Liver (tissue), 9 donors: ENCODE measurements around the gene SLBP. TPM values are rescaled to one million over a fixed set of nuclear protein-coding genes. Genes with fewer than 3 reads are reported as not detected.

Source experiments
- DNase-seq: peaks from one replicate; pipeline ENCODE4 v3.0.0-alpha.2; 2017; ENCODE audit warnings: low spot score
- H3K27ac ChIP-seq, 2 donors: one replicate each; pipeline ENCODE4 v1.7.0; 2013; ENCODE audit warnings: inconsistent platforms in 2 of 2, low read length in 2 of 2, control low read depth in 1 of 2, low read depth in 1 of 2, mild to moderate bottlenecking in 1 of 2
- H3K27me3 ChIP-seq, 4 donors: one replicate each; pipeline versions ENCODE4 v1.6.1 to v1.7.0; 2013; ENCODE audit warnings: low read length in 3 of 4, inconsistent platforms in 1 of 4, mild to moderate bottlenecking in 1 of 4, moderate library complexity in 1 of 4; ENCODE audit not compliant: control insufficient read depth in 4 of 4, insufficient read depth in 4 of 4
- H3K36me3 ChIP-seq, 4 donors: one replicate each; pipeline versions ENCODE4 v1.6.1 to v1.7.0; 2013; ENCODE audit warnings: low read length in 3 of 4, mild to moderate bottlenecking in 3 of 4, low read depth in 1 of 4, moderate library complexity in 1 of 4; ENCODE audit not compliant: control insufficient read depth in 4 of 4, insufficient read depth in 3 of 4
- H3K4me1 ChIP-seq, 4 donors: one replicate each; pipeline versions ENCODE4 v1.6.1 to v1.7.0; 2013; ENCODE audit warnings: low read length in 3 of 4, mild to moderate bottlenecking in 3 of 4, moderate library complexity in 1 of 4; ENCODE audit not compliant: control insufficient read depth in 4 of 4, insufficient read depth in 4 of 4
- H3K4me3 ChIP-seq, 3 donors: one replicate each; pipeline versions ENCODE4 v1.6.1 to v1.7.0; 2013; ENCODE audit warnings: low read length in 3 of 3, control low read depth in 1 of 3, low read depth in 1 of 3, mild to moderate bottlenecking in 1 of 3
- H3K9ac ChIP-seq, 2 donors: one replicate each; pipeline ENCODE4 v1.7.0; 2013; ENCODE audit warnings: low read length in 2 of 2, mild to moderate bottlenecking in 2 of 2, moderate library complexity in 2 of 2, control low read depth in 1 of 2, low read depth in 1 of 2
- H3K9me3 ChIP-seq, 4 donors: one replicate each; pipeline versions ENCODE4 v1.6.1 to v1.7.0; 2013; ENCODE audit warnings: low read length in 3 of 4; ENCODE audit not compliant: control insufficient read depth in 4 of 4
- ATF3 ChIP-seq: IDR thresholded peaks from 2 replicates; pipeline ENCODE4 v1.6.1; 2016; ENCODE audit warnings: antibody characterized with exemption
- CTCF ChIP-seq: fragments of 150-350 bp; IDR thresholded peaks from 2 replicates; pipeline ENCODE4 v1.5.1; 2017; ENCODE audit warnings: improper control_type of control experiment, low read depth, low read length; ENCODE audit not compliant: missing input control
- EGR1 ChIP-seq, 2 donors: IDR thresholded peaks; 2 replicates each; pipeline ENCODE4 v1.6.1; 2016 to 2018; ENCODE audit warnings: antibody characterized with exemption in 2 of 2, low read depth in 2 of 2
- FOXA1 ChIP-seq: IDR thresholded peaks from 2 replicates; pipeline ENCODE4 v1.6.1; 2016; ENCODE audit warnings: antibody characterized with exemption
- FOXA2 ChIP-seq: IDR thresholded peaks from 2 replicates; pipeline ENCODE4 v1.6.1; 2016; ENCODE audit warnings: antibody characterized with exemption
- GABPA ChIP-seq, 2 donors: IDR thresholded peaks in 1 of 2; conservative IDR thresholded peaks in 1 of 2; 2 replicates each; pipeline ENCODE4 v1.6.1; 2016; ENCODE audit warnings: antibody characterized with exemption in 2 of 2, mild to moderate bottlenecking in 1 of 2, moderate library complexity in 1 of 2
- HNF4A ChIP-seq, 2 donors: conservative IDR thresholded peaks; 2 replicates each; pipeline ENCODE4 v1.6.1; 2016; ENCODE audit warnings: antibody characterized with exemption in 2 of 2, mild to moderate bottlenecking in 2 of 2
- HNF4G ChIP-seq: IDR thresholded peaks from 2 replicates; pipeline ENCODE4 v1.6.1; 2016; ENCODE audit warnings: antibody characterized with exemption
- JUND ChIP-seq, 2 donors: IDR thresholded peaks; 2 replicates each; pipeline ENCODE4 v1.6.1; 2016; ENCODE audit warnings: antibody characterized with exemption in 2 of 2
- MAX ChIP-seq: IDR thresholded peaks from 2 replicates; pipeline ENCODE4 v1.6.1; 2016; ENCODE audit warnings: antibody characterized with exemption
- NR2F2 ChIP-seq: IDR thresholded peaks from 2 replicates; pipeline ENCODE4 v1.6.1; 2016; ENCODE audit warnings: antibody characterized with exemption
- RAD21 ChIP-seq, 2 donors: IDR thresholded peaks; 2 replicates each; pipeline ENCODE4 v1.6.1; 2016; ENCODE audit warnings: antibody characterized with exemption in 2 of 2, mild to moderate bottlenecking in 2 of 2
- REST ChIP-seq: IDR thresholded peaks from 2 replicates; pipeline ENCODE4 v1.6.1; 2016; ENCODE audit warnings: antibody characterized with exemption, mild to moderate bottlenecking
- RXRA ChIP-seq, 2 donors: IDR thresholded peaks; 2 replicates each; pipeline ENCODE4 v1.6.1; 2017 to 2018; ENCODE audit warnings: antibody characterized with exemption in 2 of 2, mild to moderate bottlenecking in 1 of 2
- SP1 ChIP-seq: IDR thresholded peaks from 2 replicates; pipeline ENCODE4 v1.6.1; 2018; ENCODE audit warnings: antibody characterized with exemption, mild to moderate bottlenecking
- TAF1 ChIP-seq: conservative IDR thresholded peaks from 2 replicates; pipeline ENCODE4 v1.6.1; 2016; ENCODE audit warnings: antibody characterized with exemption, mild to moderate bottlenecking
- YY1 ChIP-seq: IDR thresholded peaks from 2 replicates; pipeline ENCODE4 v1.6.1; 2016; ENCODE audit warnings: antibody characterized with exemption, mild to moderate bottlenecking
- ZBTB33 ChIP-seq: IDR thresholded peaks from 2 replicates; pipeline ENCODE4 v1.6.1; 2016; ENCODE audit warnings: antibody characterized with exemption
- WGBS: extraction: QIAGEN DNeasy Blood & Tissue Kit; methylation state at CpG from one replicate; pipeline ENCODE4 v1.1.7; 2013; 5-methylcytosine and 5-hydroxymethylcytosine counted together
- polyA plus RNA-seq, 2 donors: library from polyadenylated mRNA; stranded (reverse) in 1 of 2; unstranded in 1 of 2; fragments of 200-250 nt in 1 of 2; fragments of >200 nt in 1 of 2; fragmentation: Nextera tagmentation in 1 of 2; extraction: Ambion mirVana in 1 of 2; gene quantifications; one replicate each; pipeline versions ENCODE4 v1.2.1 to v1.2.3, GENCODE V29; 2013 to 2015
- total RNA-seq, 2 donors: library from RNA; depleted of rRNA; stranded (reverse); fragments of >200 nt; gene quantifications; one replicate each; pipeline ENCODE4 v1.2.3, GENCODE V29; 2014
- donor health status: healthy.
- donor health status: healthy.
- donor health status: healthy.
- donor health status: healthy.
- donor health status: healthy.

SLBP gene
- total and polyA plus RNA-seq, 4 donors = 14.7 to 64.4 (median 17.4) TPM

DNA sequence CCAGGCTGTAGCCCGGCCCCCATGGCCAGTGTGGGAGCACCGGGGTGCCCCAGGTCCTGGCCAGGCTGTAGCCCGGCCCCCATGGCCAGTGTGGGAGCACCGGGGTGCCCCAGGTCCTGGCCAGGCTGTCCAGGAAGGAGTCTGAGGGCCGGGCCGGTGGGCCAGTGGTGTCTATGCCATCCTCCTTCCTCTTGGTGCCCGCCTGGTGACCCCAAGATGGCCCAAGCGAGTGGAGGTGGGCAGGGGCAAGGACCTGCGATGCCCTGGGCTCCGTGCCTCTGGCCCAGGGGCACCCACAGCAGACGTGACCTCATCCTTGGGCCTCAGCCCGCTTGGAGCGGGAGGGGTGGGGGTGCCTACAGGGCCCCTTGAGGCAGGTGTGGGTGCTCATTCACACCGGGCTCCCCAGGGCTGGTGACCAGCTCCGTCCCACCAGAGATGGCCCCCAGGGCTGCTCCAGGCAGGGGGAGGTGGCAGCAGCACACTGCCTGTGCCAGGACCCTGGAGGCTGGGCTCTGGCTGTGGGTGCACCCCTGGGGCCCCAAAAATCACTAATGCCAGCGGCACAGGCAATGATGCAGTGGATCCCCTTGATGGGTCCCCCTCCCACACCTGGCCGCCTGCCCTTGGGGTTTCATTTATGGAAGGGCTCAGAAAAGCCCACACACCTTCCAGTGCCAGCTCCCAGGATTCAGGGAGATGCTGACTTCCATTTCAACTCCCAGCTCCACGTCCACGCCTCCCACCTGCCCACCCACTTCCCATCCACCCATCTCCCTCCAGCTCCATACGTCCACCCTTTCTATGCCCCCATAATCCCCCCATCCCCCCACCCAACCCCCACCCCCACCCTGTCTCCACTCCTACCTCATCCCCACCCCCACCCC, 45.0 kb upstream of the SLBP start:
- WGBS = 87% methylated on average over 20 of the region's 20 CpGs
- no peak overlapping the region for H3K27ac ChIP-seq
- H3K36me3 ChIP-seq = no peaks in the 10 kb centered on the region
- no peaks in the 10 kb centered on the region for H3K27me3 ChIP-seq
- peaks cover 0 to 5% (median 1%) of the 10 kb centered on the region in 4 donors for H3K4me1 ChIP-seq
- DNase-seq = no peak
- no peaks in the 10 kb centered on the region for H3K9me3 ChIP-seq
- no peak overlapping the region for H3K9ac ChIP-seq
- H3K4me3 ChIP-seq = no peak overlapping the region
- TF ChIP-seq TAF1 (no peak), JUND (IDR thresholded peaks at IDR 0.05) (no peak), ATF3 (no peak), MAX (no peak), HNF4A (conservative IDR thresholded peaks at IDR 0.05) (no peak), FOXA1 (no peak), ZBTB33 (no peak), YY1 (no peak), RXRA (IDR thresholded peaks at IDR 0.05) (no peak), FOXA2 (no peak), REST (no peak)

DNA sequence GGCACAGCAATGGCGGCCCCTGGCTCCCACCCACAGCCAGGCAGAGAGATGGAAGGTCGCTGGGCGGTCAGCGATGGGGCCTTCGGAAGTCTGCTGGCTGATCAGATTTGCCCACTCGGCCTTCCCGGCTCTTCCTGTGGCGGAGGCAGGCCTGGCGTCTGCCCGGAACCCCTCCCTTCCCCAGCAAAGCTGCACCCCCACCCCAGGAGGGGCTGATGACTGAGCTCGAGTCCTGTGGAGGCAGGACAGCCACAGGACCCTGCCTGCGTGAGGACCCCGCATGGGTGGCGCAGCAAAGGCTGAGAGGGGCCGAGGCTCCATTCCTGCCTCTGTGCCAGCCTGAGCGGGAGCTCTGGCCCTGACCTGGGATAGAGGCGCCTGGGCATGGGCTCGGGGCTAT, 44.0 kb upstream of the SLBP start:
- no peak for TF ChIP-seq RXRA (IDR thresholded peaks at IDR 0.05)
- TF ChIP-seq NR2F2 = no peak
- no peak for TF ChIP-seq YY1
- TF ChIP-seq EGR1 (IDR thresholded peaks at IDR 0.05; ENCODE audit: low read depth in 2 of 2) = no peak
- TF ChIP-seq JUND (IDR thresholded peaks at IDR 0.05) = no peak
- no peak for TF ChIP-seq FOXA2
- TF ChIP-seq GABPA (IDR thresholded peaks at IDR 0.05 in 1 of 2, conservative IDR thresholded peaks at IDR 0.05 in 1 of 2) = no peak
- TF ChIP-seq ZBTB33 = no peak
- no peak for TF ChIP-seq CTCF
- no peak for TF ChIP-seq HNF4G
- no peak for TF ChIP-seq RAD21 (IDR thresholded peaks at IDR 0.05)
- TF ChIP-seq SP1 = no peak
- no peak for TF ChIP-seq FOXA1
- no peak for TF ChIP-seq MAX
- TF ChIP-seq HNF4A (conservative IDR thresholded peaks at IDR 0.05) = no peak
- TF ChIP-seq ATF3 = no peak
- TF ChIP-seq TAF1 = no peak
- no peaks in the 10 kb centered on the region for H3K9me3 ChIP-seq
- H3K27me3 ChIP-seq = no peaks in the 10 kb centered on the region
- no peak overlapping the region for H3K9ac ChIP-seq
- DNase-seq = no peak
- peaks cover 0 to 6% (median 2%) of the 10 kb centered on the region in 4 donors for H3K4me1 ChIP-seq
- 76% methylated on average over 18 of the region's 18 CpGs for WGBS
- H3K36me3 ChIP-seq = no peaks in the 10 kb centered on the region
- no peak overlapping the region for H3K4me3 ChIP-seq
- no peak overlapping the region for H3K27ac ChIP-seq
